CD4-positive, CD25-positive, alpha-beta regulatory T cell (primary cell): ENCODE results near the gene TAAR9. TPM values are rescaled to one million over a fixed set of nuclear protein-coding genes. Genes with fewer than 3 reads are reported as not detected.

Source experiments
- ATAC-seq, 2 donors: fragments of 150-1000 bp; cut with Tn5 transposase; one replicate each; pipeline ENCODE4 v1.10.0; 2021; ENCODE audit warnings: low read depth in 2 of 2, moderate number of reproducible peaks in 2 of 2, moderate library complexity in 1 of 2
- DNase-seq, 3 donors: peaks; one replicate each; pipeline versions ENCODE4 v3.0.0 to v3.0.0-alpha.2; 2012 to 2022; ENCODE audit warnings: mixed read lengths in 1 of 3
- H3K27ac ChIP-seq: one replicate; pipeline ENCODE4 v1.7.0; 2013; ENCODE audit warnings: mild to moderate bottlenecking, low read length; ENCODE audit not compliant: insufficient read depth, poor library complexity, severe bottlenecking
- H3K27me3 ChIP-seq: one replicate; pipeline ENCODE4 v1.7.0; 2013; ENCODE audit warnings: low read length; ENCODE audit not compliant: control insufficient read depth, insufficient read depth
- H3K36me3 ChIP-seq: one replicate; pipeline ENCODE4 v1.7.0; 2013; ENCODE audit warnings: mild to moderate bottlenecking, low read length, moderate library complexity; ENCODE audit not compliant: control insufficient read depth, insufficient read depth
- H3K4me1 ChIP-seq: 2 replicates; pipeline ENCODE4 v1.7.0; 2013; ENCODE audit warnings: mild to moderate bottlenecking, low read length; ENCODE audit not compliant: insufficient read depth, control insufficient read depth, poor library complexity, severe bottlenecking
- H3K4me3 ChIP-seq: one replicate; pipeline ENCODE4 v1.7.0; 2013; ENCODE audit warnings: low read depth, mild to moderate bottlenecking, low read length, moderate library complexity
- H3K9me3 ChIP-seq, 2 experiments: 1 replicate in 1 of 2; 2 replicates in 1 of 2; pipeline ENCODE4 v1.7.0; 2013; ENCODE audit warnings: low read length in 2 of 2, mild to moderate bottlenecking in 1 of 2, moderate library complexity in 1 of 2; ENCODE audit not compliant: control insufficient read depth in 2 of 2
- H3K27ac Mint-ChIP-seq, 3 donors: one replicate each; pipeline ENCODE4 v1.8.0; 2020 to 2022; ENCODE audit warnings: mild to moderate bottlenecking in 3 of 3, mixed read lengths in 3 of 3, moderate library complexity in 2 of 3
- H3K27me3 Mint-ChIP-seq: one replicate; pipeline ENCODE4 v1.8.0; 2022; ENCODE audit warnings: mild to moderate bottlenecking, mixed read lengths
- H3K36me3 Mint-ChIP-seq: one replicate; pipeline ENCODE4 v1.8.0; 2020; ENCODE audit warnings: mixed read lengths
- H3K4me1 Mint-ChIP-seq, 4 donors: one replicate each; pipeline ENCODE4 v1.8.0; 2020 to 2022; ENCODE audit warnings: mixed read lengths in 4 of 4, mild to moderate bottlenecking in 1 of 4
- H3K4me3 Mint-ChIP-seq, 4 donors: one replicate each; pipeline ENCODE4 v1.8.0; 2020 to 2022; ENCODE audit warnings: mild to moderate bottlenecking in 4 of 4, mixed read lengths in 4 of 4, moderate library complexity in 3 of 4
- H3K9me3 Mint-ChIP-seq, 7 donors: one replicate each; pipeline ENCODE4 v1.8.0; 2020 to 2022; ENCODE audit warnings: mixed read lengths in 7 of 7, mild to moderate bottlenecking in 3 of 7, moderate library complexity in 2 of 7
- polyA plus RNA-seq, 4 donors: library from polyadenylated mRNA; unstranded; fragments of 300-500 nt; fragmentation: Illumina TruSeq; gene quantifications; one replicate each; pipeline ENCODE4 v1.2.3, GENCODE V29; 2021
- total RNA-seq: library from RNA; stranded (reverse); gene quantifications from one replicate; pipeline ENCODE4 v1.2.3, GENCODE V29; 2022

The TAAR9 gene
- total and polyA plus RNA-seq, 5 donors from 2014 or later = not detected

DNA sequence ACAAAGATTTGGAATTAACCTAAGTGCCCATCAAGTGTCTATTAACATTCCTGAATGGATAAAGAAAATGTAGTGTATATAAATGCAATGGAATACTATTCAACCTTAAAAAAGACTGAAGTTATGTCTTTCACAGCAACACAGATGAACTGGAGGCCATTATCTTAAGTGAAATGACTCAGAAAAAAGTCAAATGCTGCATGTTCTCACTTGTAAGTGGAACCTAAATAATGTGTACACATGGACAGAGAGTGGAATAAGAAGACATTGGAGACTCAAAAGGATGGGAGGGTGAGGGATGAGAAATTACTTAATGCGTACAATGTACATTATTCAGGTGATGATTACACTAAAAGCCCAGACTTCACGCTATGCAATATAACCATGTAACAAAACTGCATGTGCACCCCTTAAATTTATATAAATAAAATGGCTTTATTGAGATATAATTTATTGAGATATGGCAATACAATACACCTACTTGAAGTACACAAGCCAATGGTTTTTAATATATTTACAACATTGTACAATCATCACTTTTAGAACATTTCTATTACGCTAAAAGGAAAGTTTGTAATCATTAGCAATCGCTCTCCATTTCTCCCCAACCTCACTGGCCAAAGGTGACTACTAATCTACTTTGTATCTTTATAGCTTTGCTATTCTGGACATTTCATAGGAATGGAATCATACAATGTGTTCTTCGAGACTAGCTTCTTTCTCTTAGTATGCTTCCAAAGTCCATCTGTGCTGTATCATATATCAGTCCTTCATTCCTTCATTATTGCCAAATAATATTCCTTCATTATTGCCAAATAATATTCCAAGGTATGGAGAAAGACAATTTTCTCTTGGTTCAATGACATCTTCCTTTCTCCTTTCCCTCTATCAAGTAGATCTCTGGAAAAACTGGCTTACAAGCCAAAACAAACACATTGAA, 30.9 kb upstream of the TAAR9 start:
- ATAC-seq (no peak), DNase-seq (no peak)
- H3K4me3 Mint-ChIP-seq = peak overlapping the region in 1 of 4 donors; percentile 3
- H3K27me3 ChIP-seq = no peaks in the 10 kb centered on the region
- H3K4me1 ChIP-seq = peaks cover 24% of the 10 kb centered on the region
- H3K36me3 Mint-ChIP-seq = peaks cover 15% of the 10 kb centered on the region
- no peaks in the 10 kb centered on the region for H3K27me3 Mint-ChIP-seq
- H3K9me3 ChIP-seq = no peaks in the 10 kb centered on the region
- peaks cover 11% of the 10 kb centered on the region for H3K36me3 ChIP-seq
- H3K27ac ChIP-seq = no peak overlapping the region
- H3K9me3 Mint-ChIP-seq = no peaks in the 10 kb centered on the region
- no peak overlapping the region for H3K27ac Mint-ChIP-seq
- H3K4me1 Mint-ChIP-seq = peaks cover 37 to 78% (median 53%) of the 10 kb centered on the region in 4 donors
- no peak overlapping the region for H3K4me3 ChIP-seq

- Histone ChIP-seq H3K36me3 (peaks cover 4% of the 10 kb centered on the region), H3K27me3 (no peaks in the 10 kb centered on the region), H3K4me3 (peak overlapping the region; percentile 93), H3K27ac (no peak overlapping the region), H3K4me1 (peaks cover 33% of the 10 kb centered on the region), H3K9me3 (no peaks in the 10 kb centered on the region)
- H3K9me3 Mint-ChIP-seq = no peaks in the 10 kb centered on the region
- peaks cover 12% of the 10 kb centered on the region for H3K36me3 Mint-ChIP-seq
- H3K4me3 Mint-ChIP-seq = peak overlapping the region; percentile 91 to 97 (median 94)
- H3K4me1 Mint-ChIP-seq = peaks cover 26 to 63% (median 41%) of the 10 kb centered on the region in 4 donors
- ATAC-seq (no peak), DNase-seq (no peak)
- H3K27ac Mint-ChIP-seq = peak overlapping the region in 2 of 3 donors; percentile 32 to 70
- peaks cover 20% of the 10 kb centered on the region for H3K27me3 Mint-ChIP-seq
Measured at GRCh38 chr6:132511210-132511830, 26.8 kb upstream of the TAAR9 start.

GRCh38 chr6:132511831-132512220, 26.3 kb upstream of the TAAR9 start:
- Mint-ChIP-seq H3K27me3 (peaks cover 20% of the 10 kb centered on the region), H3K27ac (peak overlapping the region in 1 of 3 donors; percentile 70), H3K4me1 (peaks cover 26 to 58% (median 36%) of the 10 kb centered on the region in 4 donors), H3K36me3 (peaks cover 12% of the 10 kb centered on the region), H3K9me3 (no peaks in the 10 kb centered on the region), H3K4me3 (peak overlapping the region; percentile 91 to 97 (median 94))
- no peak overlapping the region for H3K27ac ChIP-seq
- no peak for DNase-seq
- no peak for ATAC-seq
- peaks cover 4% of the 10 kb centered on the region for H3K36me3 ChIP-seq
- no peaks in the 10 kb centered on the region for H3K27me3 ChIP-seq
- no peaks in the 10 kb centered on the region for H3K9me3 ChIP-seq
- H3K4me1 ChIP-seq = peaks cover 29% of the 10 kb centered on the region
- H3K4me3 ChIP-seq = peak overlapping the region; percentile 93

GRCh38 chr6:132512342-132512637, 25.8 kb upstream of the TAAR9 start:
- Histone ChIP-seq H3K27ac (no peak overlapping the region), H3K27me3 (no peaks in the 10 kb centered on the region), H3K36me3 (peaks cover 4% of the 10 kb centered on the region), H3K4me3 (peak overlapping the region; percentile 93), H3K4me1 (peaks cover 28% of the 10 kb centered on the region), H3K9me3 (no peaks in the 10 kb centered on the region)
- peak overlapping the region in 2 of 3 donors; percentile 42 to 58 for H3K27ac Mint-ChIP-seq
- no peaks in the 10 kb centered on the region for H3K9me3 Mint-ChIP-seq
- peaks cover 20% of the 10 kb centered on the region for H3K27me3 Mint-ChIP-seq
- peaks cover 25 to 55% (median 34%) of the 10 kb centered on the region in 4 donors for H3K4me1 Mint-ChIP-seq
- DNase-seq (no peak), ATAC-seq (no peak)
- H3K4me3 Mint-ChIP-seq = peak overlapping the region; percentile 91 to 97 (median 94)
- H3K36me3 Mint-ChIP-seq = peaks cover 12% of the 10 kb centered on the region

DNA sequence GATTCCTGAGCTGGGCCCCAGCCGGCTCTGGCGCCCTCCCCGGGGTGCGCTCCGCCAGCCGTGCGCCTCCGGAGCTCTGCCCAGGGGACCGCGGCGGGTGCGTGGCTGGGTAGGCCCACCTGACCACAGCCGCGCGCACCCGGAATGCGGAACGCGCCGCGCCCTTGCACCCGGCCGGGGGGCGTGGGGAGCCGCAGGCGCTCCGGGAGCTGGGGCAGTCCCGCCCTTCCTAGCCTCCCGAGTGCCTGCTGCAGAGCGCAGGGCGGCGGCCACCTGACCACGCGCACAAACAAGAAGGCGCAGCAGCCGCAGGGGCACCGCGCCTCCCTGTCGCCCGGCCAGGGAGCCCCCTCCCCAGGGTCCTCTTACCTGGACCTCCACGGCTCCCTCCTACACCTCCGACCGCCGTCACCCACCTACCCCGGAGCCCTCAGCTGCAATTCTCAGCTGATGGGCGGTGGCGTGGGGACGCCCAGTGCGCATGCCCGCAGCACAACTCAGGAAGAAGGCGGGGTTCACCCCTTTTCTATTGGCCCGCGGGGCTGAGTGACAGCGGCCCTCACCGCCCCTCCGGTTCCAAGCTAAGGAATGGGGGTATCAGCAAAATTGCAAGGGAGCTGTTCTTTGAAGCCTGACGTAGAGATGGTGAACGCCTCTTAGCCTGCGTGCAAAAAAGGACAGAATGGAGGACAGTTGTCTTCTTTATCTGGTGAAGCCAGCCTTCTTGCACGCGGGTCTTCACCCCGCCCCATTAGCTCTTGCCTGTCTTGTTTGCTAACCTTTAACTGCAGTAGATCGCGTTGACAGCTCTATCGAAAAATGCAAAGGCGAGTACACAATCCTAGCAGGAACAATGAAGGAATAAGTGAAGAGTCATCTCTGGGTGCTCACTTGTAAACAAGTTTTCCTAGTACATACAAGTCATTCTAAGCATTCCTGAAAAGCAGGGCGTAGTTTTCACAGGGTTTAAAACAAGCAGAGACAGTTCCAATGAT, 25.1 kb upstream of the TAAR9 start, which contains the start of gene STX7:
STX7 (minus strand) TSS at position 479 of the 995 bp plus-strand sequence. CDS start 9,586 bp downstream, outside the sequence.
- Mint-ChIP-seq H3K27me3 (peaks cover 23% of the 10 kb centered on the region), H3K4me1 (peaks cover 23 to 49% (median 31%) of the 10 kb centered on the region in 4 donors), H3K4me3 (peak within 1 kb of the TSS; percentile 96 to 99 (median 98)), H3K9me3 (no peaks in the 10 kb centered on the region), H3K36me3 (peaks cover 7% of the 10 kb centered on the region), H3K27ac (peak within 1 kb of the TSS; percentile 90 to 96 (median 92))
- Histone ChIP-seq H3K27me3 (peaks cover under 1% of the 10 kb centered on the region), H3K36me3 (peaks cover 4% of the 10 kb centered on the region), H3K4me1 (peaks cover 28% of the 10 kb centered on the region), H3K27ac (peak within 1 kb of the TSS; percentile 33), H3K4me3 (peak within 1 kb of the TSS; percentile 93), H3K9me3 (no peaks in the 10 kb centered on the region)
- peak; percentile 93 to 94 for ATAC-seq
- peak; percentile 81 to 93 (median 88) for DNase-seq

GRCh38 chr6:132513831-132514545, 24.1 kb upstream of the TAAR9 start:
- Mint-ChIP-seq H3K4me3 (peak overlapping the region; percentile 96 to 99 (median 98)), H3K9me3 (no peaks in the 10 kb centered on the region), H3K36me3 (no peaks in the 10 kb centered on the region), H3K4me1 (peaks cover 23 to 38% (median 25%) of the 10 kb centered on the region in 4 donors), H3K27ac (peak overlapping the region in 2 of 3 donors; percentile 3 to 92), H3K27me3 (peaks cover 33% of the 10 kb centered on the region)
- DNase-seq = no peak
- no peak overlapping the region for H3K27ac ChIP-seq
- no peaks in the 10 kb centered on the region for H3K9me3 ChIP-seq
- peaks cover 28% of the 10 kb centered on the region for H3K4me1 ChIP-seq
- peak overlapping the region; percentile 93 for H3K4me3 ChIP-seq
- ATAC-seq = no peak
- H3K27me3 ChIP-seq = peaks cover 7% of the 10 kb centered on the region
- no peaks in the 10 kb centered on the region for H3K36me3 ChIP-seq
